H9 (cell line): ENCODE data around the gene DELE1. TPM values are rescaled to one million over a fixed set of nuclear protein-coding genes. Genes with fewer than 3 reads are reported as not detected.

Source experiments
- DNase-seq: peaks from one replicate; pipeline ENCODE4 v3.0.0-alpha.2; 2017
- H2AFZ ChIP-seq: one replicate; pipeline ENCODE4 v1.6.1; 2013; ENCODE audit warnings: mild to moderate bottlenecking, low read length, control low read depth, moderate library complexity
- H2AK5ac ChIP-seq: 2 replicates; pipeline ENCODE4 v1.6.1; 2013; ENCODE audit warnings: low read length, control low read depth, mixed read lengths; ENCODE audit not compliant: insufficient read length
- H2BK120ac ChIP-seq: one replicate; pipeline ENCODE4 v1.6.1; 2013; ENCODE audit warnings: low read depth, mild to moderate bottlenecking, low read length, control low read depth, inconsistent platforms; ENCODE audit not compliant: poor library complexity, severe bottlenecking
- H2BK12ac ChIP-seq: 2 replicates; pipeline ENCODE4 v1.6.1; 2013; ENCODE audit warnings: low read length, control low read depth, mixed read lengths, low read depth; ENCODE audit not compliant: insufficient read length
- H2BK15ac ChIP-seq: 2 replicates; pipeline ENCODE4 v1.6.1; 2013; ENCODE audit warnings: low read depth, low read length, control low read depth
- H2BK20ac ChIP-seq: one replicate; pipeline ENCODE4 v1.6.1; 2013; ENCODE audit warnings: low read depth, mild to moderate bottlenecking, low read length, control low read depth, inconsistent platforms; ENCODE audit not compliant: poor library complexity, severe bottlenecking
- H2BK5ac ChIP-seq: 2 replicates; pipeline ENCODE4 v1.6.1; 2013; ENCODE audit warnings: low read length, control low read depth, mixed read lengths; ENCODE audit not compliant: insufficient read length
- H3K14ac ChIP-seq: 2 replicates; pipeline ENCODE4 v1.6.1; 2013; ENCODE audit warnings: low read length, control low read depth; ENCODE audit not compliant: insufficient read depth
- H3K18ac ChIP-seq: 2 replicates; pipeline ENCODE4 v1.6.1; 2013; ENCODE audit warnings: low read depth, mild to moderate bottlenecking, mixed read lengths, low read length, control low read depth; ENCODE audit not compliant: insufficient read length
- H3K23ac ChIP-seq: 2 replicates; pipeline ENCODE4 v1.6.1; 2013; ENCODE audit warnings: low read length, control low read depth, mixed read lengths, low read depth; ENCODE audit not compliant: insufficient read length
- H3K23me2 ChIP-seq: 2 replicates; pipeline ENCODE4 v1.6.1; 2013; ENCODE audit warnings: low read depth, mild to moderate bottlenecking, mixed read lengths, low read length, control low read depth; ENCODE audit not compliant: insufficient read length, poor library complexity, severe bottlenecking
- H3K27ac ChIP-seq: 2 replicates; pipeline ENCODE4 v1.5.1; 2013; ENCODE audit warnings: low read length, control low read depth, mixed read lengths, low read depth; ENCODE audit not compliant: insufficient read length
- H3K27me3 ChIP-seq: 2 replicates; pipeline ENCODE4 v1.6.1; 2013; ENCODE audit warnings: low read length, control low read depth, inconsistent platforms; ENCODE audit not compliant: insufficient read depth
- H3K4ac ChIP-seq: 2 replicates; pipeline ENCODE4 v1.6.1; 2013; ENCODE audit warnings: low read depth, mild to moderate bottlenecking, control low read depth, inconsistent platforms, low read length, moderate library complexity
- H3K4me1 ChIP-seq: 2 replicates; pipeline ENCODE4 v1.6.1; 2013; ENCODE audit warnings: low read length, control low read depth, inconsistent platforms; ENCODE audit not compliant: insufficient read depth
- H3K4me2 ChIP-seq: 2 replicates; pipeline ENCODE4 v1.6.1; 2013; ENCODE audit warnings: low read length, control low read depth, mixed read lengths; ENCODE audit not compliant: insufficient read length, insufficient read depth
- H3K56ac ChIP-seq: 2 replicates; pipeline ENCODE4 v1.6.1; 2013; ENCODE audit warnings: low read depth, mild to moderate bottlenecking, mixed read lengths, low read length, control low read depth; ENCODE audit not compliant: insufficient read length
- H3K79me1 ChIP-seq: 2 replicates; pipeline ENCODE4 v1.6.1; 2013; ENCODE audit warnings: low read depth, mild to moderate bottlenecking, moderate library complexity, low read length, control low read depth, inconsistent platforms; ENCODE audit not compliant: insufficient read depth, poor library complexity, severe bottlenecking
- H3K79me2 ChIP-seq: 2 replicates; pipeline ENCODE4 v1.6.1; 2013; ENCODE audit warnings: low read length, control low read depth, inconsistent platforms; ENCODE audit not compliant: insufficient read depth
- H3K9ac ChIP-seq: 2 replicates; pipeline ENCODE4 v1.6.1; 2013; ENCODE audit warnings: low read length, control low read depth, mixed read lengths; ENCODE audit not compliant: insufficient read length; ENCODE audit errors: extremely low read depth
- H3K9me3 ChIP-seq: one replicate; pipeline ENCODE4 v1.6.1; 2013; ENCODE audit warnings: low read depth, low read length, inconsistent platforms; ENCODE audit not compliant: control insufficient read depth
- H3T11ph ChIP-seq: one replicate; pipeline ENCODE4 v1.6.1; 2013; ENCODE audit warnings: mild to moderate bottlenecking, low read length, control low read depth, inconsistent platforms
- H4K20me1 ChIP-seq: one replicate; pipeline ENCODE4 v1.6.1; 2013; ENCODE audit not compliant: control insufficient read depth, insufficient read length, insufficient read depth
- H4K5ac ChIP-seq: 2 replicates; pipeline ENCODE4 v1.6.1; 2013; ENCODE audit warnings: low read depth, mild to moderate bottlenecking, mixed read lengths, low read length, control low read depth; ENCODE audit not compliant: insufficient read length
- H4K8ac ChIP-seq: replicated peaks from 2 replicates; pipeline ENCODE4 v1.6.1; 2013; ENCODE audit warnings: low read length, control low read depth, mixed read lengths, low read depth; ENCODE audit not compliant: insufficient read length
- H4K91ac ChIP-seq: 2 replicates; pipeline ENCODE4 v1.6.1; 2013; ENCODE audit warnings: low read depth, mild to moderate bottlenecking, moderate library complexity, mixed read lengths, low read length, control low read depth; ENCODE audit not compliant: insufficient read length
- H3K27ac Mint-ChIP-seq, 3 experiments: 2 replicates in 2 of 3; 3 replicates in 1 of 3; pipeline ENCODE4 v1.8.0; 2020 to 2021; ENCODE audit warnings: mixed read lengths in 3 of 3, mild to moderate bottlenecking in 1 of 3, moderate library complexity in 1 of 3
- H3K27me3 Mint-ChIP-seq: 2 replicates; pipeline ENCODE4 v1.8.0; 2021; ENCODE audit warnings: low read depth, mild to moderate bottlenecking, moderate library complexity, mixed read lengths
- H3K36me3 Mint-ChIP-seq, 3 experiments: 2 replicates in 2 of 3; 3 replicates in 1 of 3; pipeline ENCODE4 v1.8.0; 2020 to 2021; ENCODE audit warnings: low read depth in 3 of 3, mixed read lengths in 3 of 3; ENCODE audit not compliant: insufficient read depth in 1 of 3
- H3K4me1 Mint-ChIP-seq, 2 experiments: 2 replicates each; pipeline ENCODE4 v1.8.0; 2020; ENCODE audit warnings: mixed read lengths in 2 of 2
- H3K4me3 Mint-ChIP-seq, 2 experiments: 2 replicates in 1 of 2; 3 replicates in 1 of 2; pipeline ENCODE4 v1.8.0; 2020 to 2021; ENCODE audit warnings: mild to moderate bottlenecking in 2 of 2, mixed read lengths in 2 of 2, moderate library complexity in 1 of 2
- H3K9me3 Mint-ChIP-seq, 2 experiments: 2 replicates in 1 of 2; 3 replicates in 1 of 2; pipeline ENCODE4 v1.8.0; 2020; ENCODE audit warnings: mild to moderate bottlenecking in 2 of 2, mixed read lengths in 2 of 2, moderate library complexity in 1 of 2
- CTCF ChIP-seq: fragments of 200-600 bp; sonication (generic); conservative IDR thresholded peaks from 3 replicates; pipeline ENCODE4 v1.8.0; 2021; ENCODE audit warnings: antibody characterized with exemption, mild to moderate bottlenecking
- WGBS: extraction: QIAGEN DNeasy Blood & Tissue Kit; methylation state at CpG from one replicate; pipeline ENCODE4 v1.1.7; 2013; ENCODE audit warnings: missing lambda C conversion rate, low lambda C conversion rate, mixed read lengths; ENCODE audit not compliant: insufficient read length; ENCODE audit errors: extremely low coverage; 5-methylcytosine and 5-hydroxymethylcytosine counted together
- total RNA-seq: library from RNA; stranded (reverse); gene quantifications from 2 replicates; pipeline ENCODE4 v1.2.1, GENCODE V29; 2021

The DELE1 gene
- total RNA-seq, 1 experiment from 2014 or later: 75.3 TPM

GRCh38 chr5:141929398-141930058 lies 5.9 kb downstream of the DELE1 start:
- Mint-ChIP-seq H3K9me3 (no peaks in the 10 kb centered on the region), H3K36me3 (peaks cover 36 to 83% (median 82%) of the 10 kb centered on the region in 3 experiments; a peak in 6 of 7 replicates), H3K27ac (no peak overlapping the region; a peak in 1 of 7 replicates), H3K4me1 (peaks cover under 1 to 2% of the 10 kb centered on the region in 2 experiments; a peak in 3 of 4 replicates), H3K27me3 (no peaks in the 10 kb centered on the region), H3K4me3 (no peak overlapping the region)
- Histone ChIP-seq H2BK15ac (no peak overlapping the region), H3K18ac (no peak overlapping the region), H3T11ph (no peak overlapping the region), H4K8ac (no peak overlapping the region), H3K9me3 (no peaks in the 10 kb centered on the region), H3K14ac (no peak overlapping the region), H3K79me1 (peaks cover under 1% of the 10 kb centered on the region), H4K91ac (no peak overlapping the region), H3K56ac (no peak overlapping the region), H4K20me1 (no peaks in the 10 kb centered on the region), H3K4me1 (0 out of 2 replicates have a peak, but pooled peaks cover under 1% of the 10 kb centered on the region), H3K4ac (no peak overlapping the region), H2AK5ac (no peak overlapping the region), H3K23ac (no peak overlapping the region), H3K23me2 (no peaks in the 10 kb centered on the region), H2BK12ac (no peak overlapping the region), H2BK120ac (no peak overlapping the region), H3K27me3 (no peaks in the 10 kb centered on the region), H2BK5ac (no peak overlapping the region), H2AFZ (no peak overlapping the region), H3K27ac (no peak overlapping the region), H4K5ac (no peak overlapping the region), H2BK20ac (no peak overlapping the region), H3K4me2 (no peak overlapping the region), H3K9ac (no peak overlapping the region), H3K79me2 (no peaks in the 10 kb centered on the region; the same call in 1 of the 2 replicates)
- WGBS: no CpG with 5 or more reads among the region's 19 CpGs
- TF ChIP-seq CTCF: no peak
- no peak for DNase-seq
